NCI-H460 (cell line): ENCODE data around the gene SLPI. TPM values are rescaled to one million over a fixed set of nuclear protein-coding genes. Genes with fewer than 3 reads are reported as not detected.

Experiments
- DNase-seq: peaks from one replicate; pipeline ENCODE4 v3.0.0-alpha.2; 2016; ENCODE audit warnings: low read depth; ENCODE audit errors: extremely low read depth
- total RNA-seq: library from RNA; depleted of rRNA; stranded (reverse); fragments of >200 nt; shearing (Covaris generic); gene quantifications from 2 replicates; pipeline ENCODE4 v1.2.3, GENCODE V29; 2014

SLPI gene
- total RNA-seq, 1 experiment from 2014 or later: 38.4 TPM

DNA sequence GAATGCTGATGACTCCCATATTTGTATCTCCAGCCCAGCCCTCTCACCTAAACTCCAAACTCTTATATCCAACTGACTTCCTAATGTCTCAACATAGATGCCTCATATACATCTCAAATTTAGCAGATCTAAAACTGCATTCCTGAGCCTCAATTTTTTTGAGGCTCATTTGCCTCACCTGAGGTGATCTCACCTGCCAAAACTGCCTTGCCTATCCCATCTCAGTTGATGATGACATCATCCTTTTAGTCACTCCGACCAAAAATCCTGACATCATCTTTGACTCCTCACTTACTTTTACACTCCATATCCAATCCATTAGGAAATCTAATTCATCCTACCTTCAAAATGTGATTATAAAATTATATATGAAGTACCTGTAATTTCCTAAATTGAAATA is 25.6 kb upstream of the SLPI start:
- DNase-seq: no peak

DNA sequence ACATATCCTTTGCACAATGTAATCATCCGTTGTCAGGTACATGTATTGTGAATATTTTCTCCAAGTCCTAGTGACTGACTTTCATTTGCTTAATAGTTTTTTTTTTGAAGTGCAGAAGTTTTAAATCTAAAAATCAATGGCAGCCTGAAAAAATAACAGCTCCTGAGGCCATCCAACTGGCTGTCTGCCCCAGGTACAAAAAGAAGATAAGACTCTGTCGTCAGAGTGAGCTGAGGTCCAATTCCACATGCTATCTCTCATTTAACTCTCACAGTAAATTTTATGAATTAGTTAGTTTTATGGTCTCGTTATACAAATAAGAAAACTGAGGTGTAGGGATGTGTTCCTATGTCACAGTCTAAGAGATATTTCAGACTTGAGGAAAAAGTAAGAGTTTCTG is 21.0 kb upstream of the SLPI start:
- DNase-seq: no peak

- DNase-seq: no peak
Observed at GRCh38 chr20:45269754-45270270, 15.4 kb upstream of the SLPI start.

- DNase-seq: no peak
Observed at GRCh38 chr20:45269056-45269455, 14.7 kb upstream of the SLPI start.

DNA sequence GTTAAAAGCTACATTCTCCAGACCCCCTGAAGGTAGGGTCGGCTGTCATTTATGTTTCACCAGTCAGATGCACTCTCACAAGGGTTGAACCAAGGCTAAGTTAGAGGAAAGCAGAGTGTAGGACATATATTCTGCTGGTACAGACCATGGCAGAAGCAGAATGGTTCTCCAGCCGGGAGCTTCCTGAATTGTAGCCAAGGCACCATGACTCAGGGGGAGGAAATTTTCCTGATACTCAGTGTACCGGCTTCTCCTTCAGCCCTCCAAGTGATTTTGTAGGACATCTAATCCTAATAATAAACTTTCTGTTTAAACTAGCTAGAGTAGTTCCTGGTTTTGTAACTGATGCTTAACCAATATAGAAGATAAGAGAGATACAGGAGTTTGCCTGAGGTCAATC is 14.2 kb upstream of the SLPI start:
- DNase-seq: no peak

DNA sequence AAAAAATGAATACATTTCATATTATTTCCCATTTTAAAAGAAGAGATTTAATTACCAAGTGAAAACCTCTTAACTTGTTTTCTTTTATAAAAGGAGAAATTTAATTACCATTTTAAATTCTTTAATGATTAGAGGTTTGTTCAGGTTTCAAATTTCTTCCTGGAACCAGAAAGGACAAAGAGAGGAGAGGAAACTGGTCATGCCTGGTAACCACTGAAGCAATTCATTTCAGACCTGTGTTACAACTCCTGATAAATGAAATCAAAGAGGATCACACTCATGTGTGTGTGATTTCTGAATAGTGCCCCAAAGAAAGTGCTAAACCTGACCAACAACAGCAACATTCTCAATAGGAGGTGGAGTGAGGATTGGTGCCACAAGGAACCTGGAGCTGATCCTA is 12.6 kb upstream of the SLPI start:
- no peak for DNase-seq

DNA sequence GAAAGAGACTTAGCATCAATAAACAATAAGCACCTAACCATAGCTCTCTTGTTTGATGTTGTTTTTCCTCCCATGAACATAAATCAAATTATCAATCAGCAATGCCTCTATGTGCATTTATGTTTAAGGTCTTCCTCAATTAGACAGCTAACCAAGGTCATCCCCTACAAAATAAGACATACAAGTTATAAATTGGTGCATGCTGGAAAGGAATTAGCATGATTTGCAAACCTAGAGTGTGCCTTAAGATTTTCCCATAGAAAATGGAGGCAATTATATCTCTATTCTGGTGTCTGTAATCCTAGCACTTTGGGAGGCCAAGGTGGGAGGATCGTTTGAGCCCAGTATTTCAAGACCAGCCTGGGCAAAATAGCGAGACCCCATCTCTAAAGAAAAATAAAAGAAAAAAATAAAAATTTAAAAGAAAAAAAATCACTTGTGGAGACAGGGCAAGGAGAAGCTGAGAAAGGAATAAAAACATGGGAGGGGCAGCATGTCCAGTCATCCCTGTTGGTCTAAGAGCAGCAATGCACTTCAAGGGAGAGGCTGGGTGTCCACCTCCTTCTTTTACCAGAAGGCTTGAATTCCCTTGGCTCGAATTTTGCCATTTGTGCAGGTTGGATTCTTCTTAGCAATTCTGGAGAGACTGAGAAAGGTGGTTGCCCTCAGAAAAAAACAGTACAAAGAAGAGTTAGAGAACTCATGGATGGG is 9.3 kb upstream of the SLPI start:
- no peak for DNase-seq

DNA sequence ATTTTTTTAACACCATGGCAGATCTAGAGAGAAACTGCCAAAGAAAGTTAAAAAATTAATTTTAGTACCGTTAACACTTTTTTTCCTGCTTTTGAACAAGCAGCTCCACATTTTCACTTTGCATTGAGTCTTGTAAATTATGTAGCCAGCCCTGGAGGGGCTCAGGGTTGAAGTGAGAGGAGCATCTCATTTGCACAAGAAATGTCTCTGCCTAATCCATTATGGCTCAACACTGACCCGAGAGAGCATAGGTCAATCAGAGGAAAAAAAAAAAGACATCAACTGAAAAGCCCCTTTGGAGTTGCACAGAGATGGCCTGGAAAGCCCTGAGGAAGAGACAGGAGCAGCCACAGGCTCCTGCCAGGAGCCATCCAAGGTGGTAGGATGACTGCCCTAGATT is 4.3 kb upstream of the SLPI start:
- no peak for DNase-seq

DNA sequence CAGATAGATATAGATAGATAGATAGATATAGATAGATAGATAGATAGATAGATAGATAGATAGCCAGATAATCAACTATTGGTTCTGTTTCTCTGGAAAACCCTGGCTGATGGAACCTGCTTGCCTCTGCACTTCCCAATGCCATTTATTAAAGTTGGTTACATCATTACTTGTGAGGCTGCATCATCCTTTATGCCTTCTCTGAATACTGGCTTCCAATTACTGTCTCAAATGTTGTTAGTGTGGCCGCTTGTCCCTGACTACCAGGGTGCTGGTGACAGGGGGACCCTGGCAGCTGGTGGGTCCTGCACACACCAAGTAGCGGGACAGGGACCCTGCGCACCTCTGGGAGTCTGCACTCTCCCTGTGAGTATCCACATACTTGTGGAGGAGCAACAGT is 3.9 kb upstream of the SLPI start:
- no peak for DNase-seq

GRCh38 chr20:45257711-45258110 is 3.3 kb upstream of the SLPI start:
- DNase-seq: no peak

- DNase-seq: no peak
Observed at GRCh38 chr20:45257161-45257560, 2.8 kb upstream of the SLPI start.

GRCh38 chr20:45253261-45253660 is 1.1 kb downstream of the SLPI start:
- DNase-seq: no peak

DNA sequence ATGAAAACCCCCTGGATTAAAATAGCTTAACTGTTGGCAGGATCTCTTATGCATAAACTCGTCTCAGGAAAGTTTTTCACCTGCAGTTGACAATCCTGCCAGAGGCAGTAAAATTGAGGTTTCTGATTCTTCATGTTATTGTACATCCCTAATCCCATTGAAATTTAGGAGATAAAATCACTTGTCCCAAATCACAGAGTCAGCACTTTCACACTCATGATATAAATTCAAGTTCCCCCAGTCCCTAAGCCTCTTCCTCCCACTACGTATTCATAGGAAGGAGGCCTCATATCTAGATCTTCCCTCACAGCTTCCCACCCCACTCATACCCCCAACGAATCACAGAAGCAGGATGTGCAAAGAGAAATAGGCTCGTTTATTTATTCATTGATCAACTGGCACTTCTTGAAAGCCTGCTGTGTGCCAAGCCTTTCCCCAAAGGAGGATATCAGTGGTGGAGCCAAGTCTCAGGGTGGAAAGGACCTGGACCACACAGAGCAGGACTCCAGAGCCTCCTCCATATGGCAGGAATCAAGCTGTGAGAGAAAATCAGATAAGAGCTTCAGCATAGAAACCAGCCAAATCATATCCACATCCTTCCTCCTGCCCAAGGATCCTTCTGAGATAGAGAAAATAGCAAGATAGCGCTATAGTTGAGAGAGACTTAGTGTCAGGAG is 2.3 kb downstream of the SLPI start:
- no peak for DNase-seq

DNA sequence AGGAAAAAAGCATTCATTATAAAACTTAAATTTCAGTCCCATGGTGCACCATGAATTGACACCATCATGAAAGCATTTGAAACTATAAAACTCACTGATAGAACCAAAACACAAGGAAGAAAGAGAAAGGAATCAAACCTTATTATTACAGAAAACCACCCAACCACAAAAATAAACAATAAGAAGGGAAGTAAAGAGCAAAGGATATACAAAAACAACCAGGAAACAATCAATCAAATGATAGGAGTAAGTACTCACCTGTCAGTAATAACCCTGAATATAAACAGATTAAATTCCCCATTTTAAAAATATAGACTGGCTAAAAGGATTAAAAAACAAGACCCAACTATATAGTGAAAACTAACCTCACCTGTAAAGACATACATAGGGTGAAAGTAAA is 5.8 kb downstream of the SLPI start:
- no peak for DNase-seq

DNA sequence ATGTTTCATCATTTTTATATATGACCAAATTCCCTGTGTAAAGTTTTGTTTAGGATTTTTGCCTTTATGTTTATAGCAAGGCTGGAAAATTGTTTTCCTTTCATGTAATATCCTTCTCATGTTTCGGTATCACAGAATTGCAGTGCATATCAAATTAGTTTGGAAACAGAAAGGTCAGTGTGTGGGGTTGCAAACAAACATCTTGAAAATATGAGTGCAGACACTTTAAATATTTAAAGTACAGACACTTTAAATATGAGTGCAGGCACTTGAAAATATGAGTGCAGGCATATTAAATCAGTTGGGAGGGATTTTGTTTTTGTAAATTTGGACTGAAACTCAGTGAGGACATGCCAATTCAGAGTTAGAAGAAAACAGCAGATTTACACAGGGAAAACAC is 6.5 kb downstream of the SLPI start:
- no peak for DNase-seq

DNA sequence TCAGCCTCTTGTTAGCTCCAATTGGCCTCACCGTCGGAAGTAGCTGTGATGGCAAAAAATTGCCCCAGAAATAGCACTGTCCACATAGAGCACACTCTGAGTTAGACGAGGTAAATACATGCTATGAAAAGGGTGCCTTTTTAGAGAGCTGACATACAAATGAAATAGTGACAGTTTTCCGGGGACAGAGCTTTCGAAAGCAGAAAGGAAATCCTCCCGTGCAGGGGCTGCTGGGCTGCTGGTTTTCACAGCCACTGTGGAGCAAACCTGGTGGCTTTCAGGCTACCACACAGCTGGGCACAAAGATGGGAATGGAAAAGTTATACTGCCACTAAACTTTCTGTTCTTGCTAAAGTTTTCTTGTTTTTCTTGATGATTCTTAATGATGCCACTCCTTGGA is 8.3 kb downstream of the SLPI start:
- DNase-seq: no peak

DNA sequence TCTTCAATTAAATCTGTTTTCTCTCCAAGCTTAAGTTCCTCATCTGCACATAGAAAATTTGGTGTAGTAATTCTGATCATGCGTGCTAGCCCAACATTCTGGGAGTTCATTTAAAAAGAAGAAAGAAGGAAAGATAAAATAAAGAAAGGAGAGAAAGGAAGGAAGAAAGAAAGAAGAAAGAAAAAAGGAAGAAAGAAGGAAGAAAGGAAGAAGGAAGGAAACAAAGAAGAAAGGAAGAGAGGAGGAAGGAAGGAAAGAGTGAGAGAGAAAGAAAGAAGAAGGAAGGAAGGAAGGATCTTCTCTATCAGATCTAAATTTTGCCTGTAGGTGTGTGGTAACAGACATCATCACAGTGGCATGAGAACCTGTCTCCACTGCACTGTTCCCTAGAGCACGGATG is 16.2 kb downstream of the SLPI start:
- DNase-seq: no peak

- DNase-seq: no peak
Observed at GRCh38 chr20:45235995-45236394, 18.4 kb downstream of the SLPI start.

- no peak for DNase-seq
Observed at GRCh38 chr20:45230631-45231030, 23.7 kb downstream of the SLPI start.

DNA sequence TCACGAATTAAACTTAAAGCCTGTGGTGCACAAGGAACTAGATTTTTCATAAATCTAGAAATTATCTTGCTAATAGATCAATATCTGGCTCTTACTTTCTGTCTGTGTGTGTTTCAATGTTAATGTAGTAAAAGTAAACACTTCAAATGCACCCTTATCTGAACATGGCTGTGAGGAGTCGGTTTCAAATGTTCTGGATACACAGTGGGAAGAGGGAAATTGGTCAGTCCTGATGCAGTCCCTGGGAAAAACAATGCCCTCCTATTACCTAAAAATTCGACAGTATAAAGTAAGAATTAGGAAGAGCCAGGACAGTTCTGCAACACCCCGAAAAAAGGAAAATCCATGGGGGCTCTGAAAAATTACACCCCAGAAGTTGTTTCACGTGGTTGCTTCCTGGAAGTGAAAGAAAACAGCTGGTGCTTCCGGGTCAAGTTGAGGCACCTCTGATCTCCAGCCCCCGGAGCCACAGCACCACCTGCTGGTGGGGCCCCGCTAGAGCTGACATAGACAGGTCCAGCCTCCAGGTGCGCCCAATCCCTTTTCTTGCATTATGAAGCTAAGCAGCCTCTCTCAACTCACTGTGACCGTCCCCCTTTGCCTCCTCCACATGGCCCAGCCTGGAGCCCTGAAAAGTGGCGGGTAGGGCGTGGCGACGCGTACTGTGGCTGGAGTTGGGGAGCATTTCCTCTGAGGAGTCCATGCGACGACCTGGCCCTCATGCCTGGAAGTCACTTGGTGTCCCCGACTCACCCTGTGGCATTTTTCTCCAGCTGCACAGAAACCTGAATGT is 24.9 kb downstream of the SLPI start:
- peak; percentile 13 for DNase-seq

DNA sequence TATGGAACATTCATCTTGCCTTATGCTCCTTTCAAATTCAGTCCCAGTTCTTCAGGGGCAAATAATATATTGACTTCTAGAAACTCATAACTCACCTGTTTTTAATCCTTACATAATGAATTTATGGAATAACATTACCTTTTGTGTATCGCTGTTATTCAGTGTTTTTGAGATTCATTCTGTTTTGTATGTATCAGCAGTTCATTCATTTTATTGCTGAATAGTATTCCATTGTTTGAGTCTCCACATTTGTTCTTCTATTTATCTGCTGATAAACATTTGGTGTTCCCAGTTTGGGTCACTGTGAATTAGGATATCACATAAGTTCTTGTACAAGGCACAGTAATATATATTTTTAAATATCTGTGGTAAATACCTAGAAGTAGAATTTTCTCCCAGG is 28.1 kb downstream of the SLPI start:
- no peak for DNase-seq

- no peak for DNase-seq
Observed at GRCh38 chr20:45223136-45223535, 31.2 kb downstream of the SLPI start.
